RWPE2 (cell line): ENCODE data around the gene EFNA3.
A peak's percentile ranks its signal among the peaks of the same experiment; 100 is the strongest.

Experiments used
- ATAC-seq: fragments of 200-7000 bp; cut with Tn5 transposase; 3 replicates; pipeline ENCODE4 v1.9.1; 2021; ENCODE audit warnings: low read depth
- DNase-seq: peaks from one replicate; pipeline ENCODE4 v3.0.0-alpha.2; 2020; ENCODE audit warnings: low spot score
- H3K27ac ChIP-seq: fragments of 450-650 bp; 2 replicates; pipeline ENCODE4 v1.5.1; 2017; ENCODE audit warnings: mild to moderate bottlenecking; ENCODE audit not compliant: poor library complexity, severe bottlenecking
- H3K27me3 ChIP-seq: fragments of 250-450 bp; sonication (Bioruptor Pico); 2 replicates; pipeline ENCODE4 v1.5.1; 2021; ENCODE audit warnings: mild to moderate bottlenecking, moderate library complexity; ENCODE audit not compliant: insufficient read depth, poor library complexity, severe bottlenecking
- H3K36me3 ChIP-seq: fragments of 250-450 bp; sonication (Bioruptor Pico); 2 replicates; pipeline ENCODE4 v1.5.1; 2020; ENCODE audit warnings: low read depth, mild to moderate bottlenecking, moderate library complexity
- H3K4me1 ChIP-seq: fragments of 250-450 bp; sonication (Bioruptor Pico); 2 replicates; pipeline ENCODE4 v1.5.1; 2021; ENCODE audit warnings: mild to moderate bottlenecking, moderate library complexity; ENCODE audit not compliant: insufficient read depth, poor library complexity, severe bottlenecking
- H3K4me3 ChIP-seq: fragments of 250-450 bp; sonication (Bioruptor Pico); 2 replicates; pipeline ENCODE4 v1.5.1; 2021; ENCODE audit warnings: mild to moderate bottlenecking, moderate library complexity; ENCODE audit not compliant: severe bottlenecking
- H3K9me3 ChIP-seq: fragments of 250-450 bp; sonication (Bioruptor Pico); 2 replicates; pipeline ENCODE4 v1.5.1; 2021; ENCODE audit warnings: mild to moderate bottlenecking, moderate library complexity; ENCODE audit not compliant: severe bottlenecking
- TF ChIP-seq, protein P1 (sequence below): fragments of 450-650 bp; IDR thresholded peaks from one replicate; pipeline ENCODE4 v1.5.1; 2017; ENCODE audit warnings: mild to moderate bottlenecking, moderate library complexity; ENCODE audit not compliant: poor library complexity, severe bottlenecking

The EFNA3 gene, protein sequence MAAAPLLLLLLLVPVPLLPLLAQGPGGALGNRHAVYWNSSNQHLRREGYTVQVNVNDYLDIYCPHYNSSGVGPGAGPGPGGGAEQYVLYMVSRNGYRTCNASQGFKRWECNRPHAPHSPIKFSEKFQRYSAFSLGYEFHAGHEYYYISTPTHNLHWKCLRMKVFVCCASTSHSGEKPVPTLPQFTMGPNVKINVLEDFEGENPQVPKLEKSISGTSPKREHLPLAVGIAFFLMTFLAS

DNA sequence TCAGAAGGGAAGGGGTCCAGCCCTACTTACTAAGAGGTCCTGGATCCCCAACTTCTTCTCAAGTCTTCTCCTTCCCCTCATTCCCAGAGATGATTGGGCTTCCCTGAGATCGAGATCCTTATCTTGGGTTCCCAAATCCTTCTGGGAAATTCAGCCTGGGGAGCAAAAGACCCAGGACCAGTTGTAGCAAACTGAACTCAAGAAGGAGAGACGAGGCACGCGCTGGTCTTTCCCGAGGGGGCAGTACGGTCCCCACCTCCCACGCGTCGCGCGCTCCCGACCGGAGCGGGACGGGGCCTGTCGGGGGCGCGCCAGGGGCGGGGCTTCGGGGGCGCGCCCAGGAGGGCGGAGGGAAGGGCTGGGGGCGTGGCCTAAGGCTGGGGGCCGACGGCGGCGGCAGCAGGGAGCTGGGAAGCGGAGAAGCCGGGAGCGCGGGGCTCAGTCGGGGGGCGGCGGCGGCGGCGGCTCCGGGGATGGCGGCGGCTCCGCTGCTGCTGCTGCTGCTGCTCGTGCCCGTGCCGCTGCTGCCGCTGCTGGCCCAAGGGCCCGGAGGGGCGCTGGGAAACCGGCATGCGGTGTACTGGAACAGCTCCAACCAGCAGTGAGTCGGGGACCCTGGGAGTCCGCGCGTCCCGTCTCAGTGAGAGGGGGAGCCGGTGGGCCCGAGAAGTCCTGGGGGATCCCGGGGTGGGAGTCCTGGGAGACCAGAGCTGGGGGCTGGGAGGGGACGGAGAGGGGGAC is at the start of gene EFNA3:
TSS of gene EFNA3 (plus strand) at position 369 of the 741 bp plus-strand sequence. CDS start at position 474, 105 bp downstream.
- H3K4me3 ChIP-seq: peak within 1 kb of the TSS; percentile 39
- ATAC-seq (peak; percentile 53), DNase-seq (no peak)
- peaks cover 36% of the 10 kb centered on the region for H3K27me3 ChIP-seq
- no peaks in the 10 kb centered on the region for H3K36me3 ChIP-seq
- peaks cover 11% of the 10 kb centered on the region for H3K4me1 ChIP-seq
- TF ChIP-seq, protein P1, sequence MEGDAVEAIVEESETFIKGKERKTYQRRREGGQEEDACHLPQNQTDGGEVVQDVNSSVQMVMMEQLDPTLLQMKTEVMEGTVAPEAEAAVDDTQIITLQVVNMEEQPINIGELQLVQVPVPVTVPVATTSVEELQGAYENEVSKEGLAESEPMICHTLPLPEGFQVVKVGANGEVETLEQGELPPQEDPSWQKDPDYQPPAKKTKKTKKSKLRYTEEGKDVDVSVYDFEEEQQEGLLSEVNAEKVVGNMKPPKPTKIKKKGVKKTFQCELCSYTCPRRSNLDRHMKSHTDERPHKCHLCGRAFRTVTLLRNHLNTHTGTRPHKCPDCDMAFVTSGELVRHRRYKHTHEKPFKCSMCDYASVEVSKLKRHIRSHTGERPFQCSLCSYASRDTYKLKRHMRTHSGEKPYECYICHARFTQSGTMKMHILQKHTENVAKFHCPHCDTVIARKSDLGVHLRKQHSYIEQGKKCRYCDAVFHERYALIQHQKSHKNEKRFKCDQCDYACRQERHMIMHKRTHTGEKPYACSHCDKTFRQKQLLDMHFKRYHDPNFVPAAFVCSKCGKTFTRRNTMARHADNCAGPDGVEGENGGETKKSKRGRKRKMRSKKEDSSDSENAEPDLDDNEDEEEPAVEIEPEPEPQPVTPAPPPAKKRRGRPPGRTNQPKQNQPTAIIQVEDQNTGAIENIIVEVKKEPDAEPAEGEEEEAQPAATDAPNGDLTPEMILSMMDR: no peak
- no peaks in the 10 kb centered on the region for H3K9me3 ChIP-seq
- H3K27ac ChIP-seq: no peak within 1 kb of the TSS

DNA sequence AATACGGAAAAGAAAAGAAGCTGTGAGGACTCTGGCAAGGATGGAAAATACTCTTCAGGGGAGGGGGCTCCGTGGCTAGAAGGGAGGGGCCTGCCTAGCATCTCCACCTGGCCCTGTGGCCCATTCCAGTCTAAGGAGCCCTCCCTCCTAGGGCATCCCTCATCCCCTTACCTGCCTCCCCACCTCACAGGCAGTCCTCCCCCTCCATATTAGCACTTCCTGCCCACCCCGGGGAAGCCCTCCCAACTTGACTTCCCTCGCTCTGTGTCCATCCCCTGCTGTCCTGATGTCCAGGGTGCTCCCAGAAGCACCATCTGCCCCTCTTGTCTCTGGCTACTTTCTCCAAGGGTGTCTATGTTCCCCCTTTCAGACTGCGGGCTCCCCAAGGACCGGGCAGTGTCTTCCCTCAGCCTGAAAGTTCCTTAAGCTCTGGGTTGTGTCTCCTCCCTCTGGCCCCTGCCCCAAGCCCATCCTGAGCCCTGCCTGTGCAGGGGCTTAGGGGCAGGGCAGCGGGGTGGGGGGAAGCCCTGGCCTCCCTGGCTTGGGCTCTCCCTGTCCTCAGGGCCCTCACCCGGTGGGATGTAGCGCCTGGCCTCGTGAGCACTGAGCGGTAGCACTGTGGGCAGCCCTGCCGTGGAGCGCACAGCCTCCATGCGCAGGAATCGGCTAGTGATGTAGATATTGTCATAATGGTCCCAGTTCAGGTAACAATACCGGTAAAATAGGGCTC is 49.0 kb upstream of the EFNA3 start:
- TF ChIP-seq, protein P1: no peak
- no peak overlapping the region for H3K4me3 ChIP-seq
- H3K4me1 ChIP-seq: peaks cover 7% of the 10 kb centered on the region
- no peaks in the 10 kb centered on the region for H3K9me3 ChIP-seq
- no peak overlapping the region for H3K27ac ChIP-seq
- DNase-seq (no peak), ATAC-seq (0 out of 3 replicates have a peak, but pooled peaks have one; percentile 7)
- H3K27me3 ChIP-seq: no peaks in the 10 kb centered on the region
- H3K36me3 ChIP-seq: no peaks in the 10 kb centered on the region

DNA sequence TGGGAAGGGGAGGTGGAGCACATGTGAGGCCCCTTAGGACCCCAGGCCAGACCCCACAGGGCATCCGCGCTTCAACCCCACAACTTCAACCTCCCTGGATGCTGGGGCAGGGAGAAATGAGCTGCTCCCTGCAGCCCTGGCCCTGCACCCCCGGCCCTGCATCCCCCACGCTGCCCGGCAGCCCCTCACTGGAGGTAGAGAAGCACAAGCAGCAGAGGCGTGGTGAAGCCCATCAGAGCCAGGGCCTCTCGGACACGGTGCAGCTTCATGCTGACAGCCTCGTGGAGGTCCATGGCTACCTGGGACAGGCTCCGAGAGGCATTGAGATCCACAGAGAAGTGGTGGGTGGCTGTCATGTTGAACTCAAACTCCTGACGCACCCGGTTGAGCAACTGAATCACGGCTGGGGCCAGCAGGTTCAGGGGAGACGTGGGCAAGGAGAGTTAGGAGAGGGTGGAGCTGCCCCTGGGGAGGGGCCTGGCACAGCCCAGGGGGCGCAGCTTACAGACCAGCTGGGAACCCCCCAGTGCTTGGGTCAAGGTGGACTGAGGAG is 48.3 kb upstream of the EFNA3 start:
- Histone ChIP-seq H3K27me3 (no peaks in the 10 kb centered on the region), H3K27ac (no peak overlapping the region), H3K4me1 (peaks cover 7% of the 10 kb centered on the region), H3K4me3 (no peak overlapping the region), H3K9me3 (no peaks in the 10 kb centered on the region), H3K36me3 (no peaks in the 10 kb centered on the region)
- ATAC-seq (no peak), DNase-seq (no peak)
- TF ChIP-seq, protein P1: no peak

DNA sequence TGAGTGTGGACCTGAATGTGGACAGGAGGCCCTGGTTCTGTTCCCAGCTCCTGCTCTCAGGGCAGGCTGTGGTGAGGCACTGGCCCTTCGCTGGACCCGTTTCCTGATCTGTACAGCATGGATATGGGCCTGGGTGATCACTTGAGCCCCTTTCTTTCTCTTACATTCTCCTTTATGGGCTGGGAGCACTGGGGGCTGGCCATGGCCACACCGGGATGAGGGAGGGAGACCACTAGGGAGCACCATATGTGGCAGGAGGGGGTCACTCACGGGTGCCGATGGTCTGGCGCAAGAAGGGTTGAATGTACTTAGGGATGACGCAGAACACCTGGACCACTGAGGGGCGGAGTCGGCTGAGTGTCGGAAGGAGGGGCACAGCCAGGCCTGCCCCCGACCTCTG is 47.7 kb upstream of the EFNA3 start:
- Histone ChIP-seq H3K27ac (no peak overlapping the region), H3K9me3 (no peaks in the 10 kb centered on the region), H3K4me1 (peaks cover 7% of the 10 kb centered on the region), H3K4me3 (no peak overlapping the region), H3K36me3 (no peaks in the 10 kb centered on the region), H3K27me3 (no peaks in the 10 kb centered on the region)
- TF ChIP-seq, protein P1: no peak
- no peak for DNase-seq
- ATAC-seq: no peak
